HG03558 (cell line): ENCODE measurements around the gene PRKAR2A.

Experiments used
- ATAC-seq: cut with Tn5 transposase; IDR thresholded peaks from one replicate; pipeline ENCODE4 v1.9.1; 2021; ENCODE audit warnings: moderate number of reproducible peaks; ENCODE audit not compliant: unreplicated experiment; ENCODE audit errors: extremely low read depth

PRKAR2A gene

DNA sequence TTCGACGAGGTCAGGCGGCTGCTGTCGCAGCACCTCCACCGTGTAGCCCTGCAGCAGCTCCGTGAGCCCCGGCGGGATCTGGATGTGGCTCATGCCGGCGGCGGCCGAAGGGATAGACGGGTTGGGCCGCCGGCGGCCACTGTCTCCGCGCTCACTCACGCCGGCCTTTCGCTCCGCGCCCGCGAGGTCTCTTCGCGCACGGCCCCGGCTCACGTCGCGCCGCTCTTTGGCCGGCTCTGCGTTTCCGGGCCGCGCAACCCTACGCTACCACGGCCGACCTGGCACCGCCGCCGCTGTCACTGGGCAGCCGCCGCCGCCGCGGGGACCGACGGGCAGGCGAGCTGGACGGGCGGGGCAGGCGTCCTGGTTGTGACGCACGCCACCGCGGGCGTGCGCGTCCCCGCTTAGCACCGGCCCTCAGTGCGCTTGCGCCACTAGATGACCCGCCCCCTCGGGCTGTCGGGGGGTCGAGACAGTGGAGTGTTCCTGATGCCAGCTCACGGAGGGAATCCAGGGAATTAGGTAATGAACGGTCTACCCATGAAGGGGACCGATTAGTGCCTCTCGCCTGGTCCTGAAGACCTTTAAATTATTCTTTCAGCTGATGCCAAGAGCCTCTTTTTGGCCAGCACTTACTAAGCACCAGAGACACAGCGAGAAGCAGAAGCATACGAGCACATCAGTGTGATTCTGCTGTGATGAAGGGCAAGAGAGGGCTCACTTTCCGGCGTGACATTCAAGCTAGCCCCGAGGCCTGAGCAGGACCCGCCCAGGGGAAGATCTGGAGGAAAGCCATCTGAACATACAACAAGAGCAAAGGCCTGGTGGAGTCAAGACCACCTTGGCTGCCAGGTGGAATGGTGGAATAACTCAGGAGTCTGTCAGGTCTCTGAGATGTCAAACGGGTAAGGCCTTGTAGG, at the start of gene PRKAR2A:
Gene PRKAR2A (minus strand): TSS at position 371 of the 920 bp plus-strand sequence. CDS start 278 bp downstream, at position 93.
- ATAC-seq: no peak

DNA sequence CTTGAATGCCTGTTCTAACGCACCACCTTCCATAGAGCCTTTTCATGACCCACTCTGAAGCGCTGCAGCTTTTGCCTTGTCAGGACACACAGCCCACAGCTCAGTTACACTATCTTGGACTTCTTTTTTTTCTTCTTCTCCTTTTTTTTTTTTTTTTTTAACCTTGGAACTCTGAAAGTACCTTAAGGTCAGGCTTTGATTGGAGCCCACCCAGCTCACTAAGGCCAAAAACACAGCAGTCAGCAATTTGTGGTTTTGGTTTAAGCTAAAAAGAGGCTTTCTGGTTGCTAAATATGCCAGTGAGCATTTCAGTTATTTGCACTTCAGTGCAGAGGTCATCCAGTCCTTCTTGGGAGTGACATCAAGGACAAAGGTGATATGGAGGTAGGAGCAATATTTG, 49.3 kb upstream of the PRKAR2A start:
- ATAC-seq: no peak

DNA sequence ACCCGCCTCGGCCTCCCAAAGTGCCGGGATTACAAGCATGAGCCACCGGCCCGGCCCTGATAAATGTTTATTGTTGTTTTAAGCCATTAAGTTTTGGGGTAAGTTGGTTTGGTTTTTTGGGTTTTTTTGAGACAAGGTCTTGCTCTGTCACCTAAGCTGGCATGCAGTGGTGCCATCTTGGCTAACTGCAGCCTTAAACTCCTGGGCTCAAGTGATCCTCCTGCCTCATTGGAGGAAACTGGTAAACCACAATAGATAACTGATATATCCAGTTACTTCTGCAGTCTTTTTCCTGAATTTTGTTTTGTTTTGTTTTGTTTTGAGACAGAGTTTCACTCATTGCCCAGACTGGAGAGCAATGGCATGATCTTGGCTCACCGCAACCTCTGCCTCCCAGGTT, 46.8 kb upstream of the PRKAR2A start:
- no peak for ATAC-seq

DNA sequence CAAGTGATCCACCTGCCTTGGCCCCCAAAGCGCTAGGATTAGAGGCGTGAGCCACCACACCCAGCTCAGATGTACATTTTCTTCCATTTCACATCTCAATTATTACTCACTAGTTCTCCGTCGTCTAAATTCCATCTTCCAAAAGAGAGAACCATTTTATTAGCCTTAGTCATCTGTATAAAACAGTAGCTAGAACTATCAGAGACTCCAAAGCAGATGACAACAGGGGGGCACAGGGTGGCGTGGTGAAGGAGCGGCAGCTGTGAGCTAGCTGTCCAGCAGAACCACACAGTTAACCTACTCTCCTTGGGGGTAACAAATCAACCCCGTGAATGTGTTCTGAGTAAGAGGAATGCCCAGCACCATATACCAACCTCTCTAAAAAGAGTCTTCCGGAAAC, 43.9 kb upstream of the PRKAR2A start:
- ATAC-seq: no peak

DNA sequence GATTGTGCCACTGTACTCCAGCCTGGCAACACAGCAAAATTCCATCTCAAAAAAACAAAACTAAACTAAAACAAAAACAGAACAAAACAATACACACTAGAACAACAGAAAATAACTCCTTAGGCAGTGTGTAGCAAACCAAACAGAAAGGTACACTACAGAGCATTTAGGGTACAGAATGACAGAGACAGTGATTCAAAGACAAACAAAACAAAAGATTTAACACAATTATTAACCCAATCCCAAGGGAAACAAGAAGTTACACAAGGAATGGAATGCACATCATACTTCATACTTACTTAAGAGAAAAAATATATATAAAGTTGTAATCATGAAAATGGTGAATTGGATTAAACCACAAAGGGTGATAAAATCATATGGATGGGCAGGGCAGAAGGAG, 38.1 kb upstream of the PRKAR2A start:
- no peak for ATAC-seq

DNA sequence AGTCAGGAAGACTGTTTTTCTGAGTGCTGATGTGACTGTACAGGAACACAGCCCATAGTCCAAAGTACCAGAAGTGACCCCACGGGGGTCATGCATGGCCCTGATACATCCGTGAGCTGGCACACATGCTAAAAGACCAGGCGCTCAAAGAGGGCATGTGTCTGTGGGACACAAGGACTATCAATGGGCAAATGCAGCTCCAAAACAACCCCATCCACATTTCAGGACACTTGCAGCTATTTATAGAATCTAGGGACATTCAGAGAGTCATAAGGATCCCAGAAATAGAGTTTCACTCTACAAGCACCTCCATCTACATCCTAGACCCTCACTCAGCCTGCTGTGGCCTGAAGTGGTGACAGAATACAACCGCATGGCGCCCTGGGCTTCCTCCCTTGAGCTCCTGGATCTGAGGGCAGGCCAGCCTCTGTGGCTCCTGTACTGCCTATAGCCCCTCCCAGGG, 34.0 kb upstream of the PRKAR2A start:
- no peak for ATAC-seq

DNA sequence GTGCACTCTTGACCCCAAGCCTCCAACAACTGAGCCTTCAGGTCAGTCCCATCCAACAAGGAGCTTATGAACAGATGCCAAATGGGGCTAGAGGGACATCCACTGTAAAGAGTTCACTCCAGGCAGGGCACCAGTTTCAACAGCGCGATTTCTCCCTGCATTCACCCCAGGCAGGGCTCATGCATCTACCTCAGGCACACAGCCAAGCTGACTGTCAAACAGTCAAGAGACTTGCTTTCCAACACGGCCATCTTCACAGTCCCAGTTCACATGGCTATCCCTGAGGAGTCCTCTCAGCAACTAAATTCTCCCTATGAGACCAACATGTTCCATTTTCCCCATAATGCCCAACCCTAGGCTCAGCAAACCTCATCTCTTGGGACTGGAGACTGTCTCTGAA, 33.3 kb upstream of the PRKAR2A start:
- no peak for ATAC-seq

DNA sequence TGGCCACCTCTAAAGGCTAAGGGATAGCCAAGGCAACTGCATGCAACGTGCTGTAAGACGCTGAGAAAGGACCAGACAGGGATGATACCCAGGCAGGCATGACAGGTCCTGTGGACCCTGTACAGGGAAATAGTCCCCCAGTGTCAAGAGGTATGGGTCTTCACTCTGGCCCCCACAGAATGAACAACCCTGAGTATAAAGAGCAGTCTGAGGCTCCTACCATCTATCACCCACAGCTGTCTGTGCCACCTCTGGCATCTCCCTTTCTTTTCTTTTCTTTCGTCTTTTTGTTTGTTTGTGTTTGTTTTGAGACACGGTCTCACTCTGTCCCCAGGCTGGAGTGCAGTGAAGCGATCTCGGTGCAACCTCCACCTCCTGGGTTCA, 32.3 kb upstream of the PRKAR2A start:
- no peak for ATAC-seq

DNA sequence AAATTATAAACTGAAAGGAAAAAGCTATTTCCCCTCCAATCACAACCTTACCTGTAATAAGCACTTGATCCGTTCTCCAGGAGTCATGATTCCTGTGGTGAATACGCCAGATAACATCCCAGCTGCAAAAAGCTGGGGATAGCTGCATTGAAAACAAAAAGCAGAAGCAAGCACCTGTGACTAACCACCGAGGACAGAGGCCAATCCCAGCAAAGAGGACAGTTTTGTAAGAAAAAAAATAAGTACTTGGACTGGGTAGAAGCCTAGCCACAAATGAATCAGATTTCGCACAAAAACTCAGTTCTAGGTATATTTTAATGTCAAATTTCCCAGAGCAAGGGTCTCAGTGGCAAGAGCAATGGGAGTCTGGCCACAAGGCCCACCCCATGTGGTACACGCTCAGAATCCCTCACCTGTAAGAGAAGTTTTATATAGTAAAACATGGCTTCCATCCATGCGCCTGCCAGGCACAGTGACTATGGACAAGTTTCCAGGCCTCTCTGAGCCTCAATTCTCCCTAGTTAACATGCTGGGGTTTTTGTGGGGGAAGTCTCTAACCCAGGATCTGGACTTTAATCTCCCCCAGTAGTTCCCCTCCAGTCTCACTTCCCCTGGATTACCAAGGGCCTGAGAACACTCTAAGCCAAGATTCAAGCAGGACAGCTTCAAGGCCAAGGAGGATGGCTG, 31.8 kb upstream of the PRKAR2A start:
- no peak for ATAC-seq

DNA sequence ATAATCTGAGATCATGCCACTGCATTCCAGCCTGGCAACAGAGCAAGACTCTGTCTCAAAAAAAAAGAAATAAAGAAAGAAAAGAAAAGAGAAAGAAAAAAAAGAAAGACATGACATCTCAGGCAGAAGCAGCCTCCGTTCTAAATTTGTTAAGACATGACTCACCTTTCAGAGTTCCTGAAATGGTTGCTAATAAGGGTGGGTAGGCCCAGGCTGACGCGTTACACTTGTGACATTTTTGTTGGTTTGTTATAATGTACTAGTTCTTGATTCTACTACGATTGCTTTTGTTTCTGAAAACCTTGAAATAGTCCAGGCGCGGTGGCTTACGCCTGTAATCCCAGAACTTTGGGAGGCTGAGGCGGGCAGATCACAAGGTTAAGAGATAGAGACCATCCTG, 30.0 kb upstream of the PRKAR2A start:
- no peak for ATAC-seq

DNA sequence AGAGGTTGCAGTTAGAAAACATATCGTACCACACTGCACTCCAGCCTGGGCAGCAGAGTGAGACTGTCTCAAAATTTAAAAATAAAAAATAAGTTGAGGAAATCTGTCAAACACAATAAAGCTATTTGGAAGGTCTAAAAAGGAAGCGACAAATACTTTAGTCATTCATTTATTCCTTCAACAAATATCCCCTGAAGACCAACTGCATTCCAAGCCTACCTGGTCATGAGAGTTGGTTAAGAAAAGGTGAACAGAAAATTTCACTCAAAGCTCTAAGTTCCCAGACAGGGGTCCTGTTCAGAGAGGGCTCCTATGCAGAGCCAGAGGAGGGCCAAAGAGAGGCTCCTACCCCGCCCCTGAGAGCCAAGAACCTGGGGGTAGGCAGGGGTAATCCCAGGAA, 15.4 kb upstream of the PRKAR2A start:
- ATAC-seq: no peak

DNA sequence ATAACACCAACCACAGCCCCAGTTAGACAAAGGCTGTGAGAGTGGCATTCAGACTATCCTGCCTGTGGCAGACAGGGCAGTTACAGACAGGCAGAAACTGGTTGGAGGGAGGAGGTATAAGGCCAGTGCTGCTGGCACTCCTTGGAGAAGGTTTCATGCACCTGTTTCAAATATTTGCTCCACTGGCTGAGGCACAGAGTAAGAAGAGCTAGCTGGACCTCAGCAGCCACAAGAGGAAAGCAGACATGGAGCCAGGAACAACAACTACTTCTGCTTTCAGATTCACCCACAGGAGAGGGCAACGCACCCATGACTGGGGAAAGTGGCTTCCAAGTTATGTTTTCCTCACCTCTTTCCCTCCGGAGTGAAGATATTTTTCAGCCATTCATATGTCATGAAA, 11.5 kb upstream of the PRKAR2A start:
- ATAC-seq: no peak

DNA sequence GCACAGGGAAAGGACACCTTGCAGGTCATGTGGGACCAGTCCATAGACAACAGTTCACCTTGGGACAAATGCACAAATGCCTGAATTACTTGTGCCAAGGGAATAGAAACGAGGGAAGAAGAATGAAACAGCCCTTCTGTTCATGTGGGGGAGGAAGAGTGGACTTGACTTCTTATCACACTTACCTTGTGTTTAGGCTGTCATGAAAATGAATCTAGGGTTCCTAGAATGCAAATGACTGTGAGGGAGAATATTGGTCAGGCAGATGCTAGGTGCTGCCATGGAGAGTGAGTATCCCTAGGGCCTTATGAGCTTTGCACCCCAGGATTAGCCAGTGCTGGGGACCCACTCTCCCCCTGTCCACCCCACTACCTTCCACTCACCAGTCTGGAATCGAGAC, 11.0 kb upstream of the PRKAR2A start:
- no peak for ATAC-seq

DNA sequence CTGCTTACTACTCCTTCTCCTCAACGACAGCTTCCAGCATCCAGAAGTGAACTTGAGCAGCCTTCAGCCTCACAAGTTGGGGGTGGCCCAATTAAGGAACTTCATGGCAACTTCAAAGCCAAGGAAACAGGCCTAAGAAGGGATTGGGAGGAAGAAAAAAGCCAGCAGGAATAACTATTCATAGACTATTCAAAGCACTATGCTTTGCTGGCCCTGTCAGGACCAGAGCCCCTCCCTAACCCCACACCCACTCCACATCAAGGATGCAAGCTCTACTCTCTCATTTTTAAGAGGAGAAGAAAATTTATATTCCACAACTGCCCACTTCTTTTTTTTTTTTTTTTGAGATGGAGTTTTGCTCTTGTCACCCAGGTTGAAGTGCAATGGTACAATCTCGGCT, 10.0 kb upstream of the PRKAR2A start:
- ATAC-seq: no peak

DNA sequence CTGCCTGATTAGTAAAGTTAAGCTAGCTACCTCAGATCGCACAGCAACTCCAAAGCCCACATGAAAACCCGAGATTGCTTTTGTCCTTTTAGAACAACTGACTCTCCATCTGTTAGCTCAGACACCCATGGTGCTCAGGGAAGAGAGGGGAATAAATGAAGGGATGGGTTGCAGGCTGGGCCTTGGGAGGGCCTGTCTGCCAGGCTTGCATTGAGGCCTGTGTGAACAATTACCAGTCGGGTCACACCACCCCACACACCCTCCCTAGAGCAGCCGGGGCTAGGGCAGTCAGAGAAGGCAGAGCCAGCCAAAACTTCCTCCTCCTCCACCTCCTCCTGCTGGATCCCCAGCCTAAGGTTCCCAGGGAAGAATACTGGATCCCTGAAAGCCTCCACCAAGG, 8.8 kb upstream of the PRKAR2A start:
- no peak for ATAC-seq

DNA sequence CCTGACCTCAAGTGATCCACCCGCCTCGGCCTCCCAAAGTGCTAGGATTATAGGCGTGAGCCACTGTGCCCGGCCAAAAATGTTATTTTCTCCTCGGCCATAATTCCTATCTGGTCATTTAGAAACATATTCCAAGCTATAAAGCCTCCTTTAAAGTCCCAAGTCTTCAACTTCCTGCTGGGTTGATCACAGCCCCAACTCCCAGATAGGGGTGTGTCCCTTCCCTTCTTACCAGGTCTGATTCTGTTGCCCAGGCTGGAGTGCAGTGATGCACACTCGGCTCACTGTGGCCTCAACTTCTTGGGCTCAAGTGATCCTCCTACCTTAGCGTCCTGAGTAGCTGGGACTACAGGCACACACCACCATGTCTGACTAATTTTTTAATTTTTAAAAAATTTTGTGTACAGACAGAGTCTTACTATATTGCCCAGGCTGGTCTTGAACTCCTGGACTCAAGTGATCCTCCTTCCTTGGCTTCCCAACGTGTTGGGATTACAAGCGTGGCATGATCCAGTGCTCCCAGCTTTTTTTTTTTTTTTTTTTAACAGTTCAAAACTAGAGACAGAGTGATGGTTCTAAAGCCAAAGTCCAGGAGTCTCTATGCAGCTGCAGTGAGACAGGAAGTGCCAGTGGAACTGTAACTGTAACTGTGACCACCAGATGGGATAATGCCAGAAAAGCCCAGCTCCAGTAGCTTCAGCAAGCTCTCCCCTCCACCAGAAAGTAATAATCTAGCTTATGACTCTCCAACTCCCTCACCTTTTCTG, 8.2 kb upstream of the PRKAR2A start:
- no peak for ATAC-seq

DNA sequence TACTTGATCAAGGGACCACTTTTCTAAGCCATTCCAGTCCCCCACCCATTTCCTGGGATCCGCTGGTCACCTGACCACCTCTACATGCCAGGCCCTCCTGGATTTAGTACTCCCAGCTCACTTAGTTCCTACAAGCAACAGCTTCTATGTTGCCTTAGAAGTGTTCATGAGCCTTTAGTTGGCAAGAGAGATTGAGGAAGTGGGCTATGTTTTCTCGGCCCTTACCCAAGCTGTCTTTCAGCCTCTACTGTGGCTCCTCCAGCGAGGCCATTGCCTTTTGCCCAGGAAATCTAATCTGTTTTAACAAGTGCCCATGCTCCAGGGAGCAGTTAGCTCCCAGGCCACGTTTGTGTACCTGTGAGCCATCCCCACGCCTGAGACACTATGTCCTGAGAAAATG, 4.5 kb upstream of the PRKAR2A start:
- no peak for ATAC-seq

DNA sequence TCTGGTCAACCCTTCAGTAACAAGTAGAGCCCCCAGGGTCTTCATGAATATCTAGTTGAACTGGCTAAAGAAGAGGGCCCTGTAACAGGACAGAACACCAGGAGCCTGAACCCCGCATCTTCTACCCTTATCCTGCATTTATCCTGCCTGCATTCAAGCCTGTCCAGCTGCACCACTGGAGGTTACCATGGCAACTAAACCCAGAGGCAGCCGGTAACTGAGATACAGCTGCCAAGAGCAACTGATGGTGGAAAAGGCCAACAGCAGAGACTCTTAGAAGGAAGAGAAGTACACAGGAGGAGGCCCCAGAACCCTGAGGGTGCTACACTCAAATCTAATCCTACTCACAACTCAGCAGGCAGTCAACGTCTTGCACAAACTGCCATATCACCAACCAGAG, 3.7 kb upstream of the PRKAR2A start:
- no peak for ATAC-seq

DNA sequence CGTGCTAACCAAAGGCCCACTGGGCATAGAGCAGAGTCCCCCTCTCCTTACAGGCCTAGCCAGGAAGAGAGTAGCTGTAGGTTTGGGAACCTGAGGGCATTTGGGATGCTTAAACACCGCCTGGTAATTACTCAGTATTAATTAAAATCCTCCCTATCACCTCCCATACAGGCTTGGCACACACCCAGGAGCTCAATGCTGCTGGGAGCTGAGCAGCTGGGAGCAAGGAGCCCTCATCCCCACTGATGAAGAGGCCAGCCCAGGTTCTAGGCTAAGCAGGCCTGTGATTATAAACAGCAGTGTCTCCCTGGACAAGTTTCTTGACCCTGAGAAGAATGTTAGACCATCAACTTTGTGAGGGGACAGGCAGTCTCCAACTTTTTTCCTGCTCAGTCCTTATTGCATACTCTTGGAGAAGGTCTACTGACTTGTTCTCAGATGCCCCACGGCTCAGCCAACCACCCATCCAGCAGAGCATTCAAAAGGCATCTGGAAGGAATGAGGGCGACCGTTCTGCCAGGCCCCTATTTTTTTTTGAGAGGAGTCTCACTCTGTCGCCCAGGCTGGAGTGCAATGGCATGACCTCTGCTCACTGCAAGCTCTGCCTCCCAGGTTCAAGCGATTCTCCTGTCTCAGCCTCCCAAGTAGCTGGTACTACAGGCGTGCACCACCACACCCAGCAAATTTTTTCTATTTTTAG, 1.3 kb upstream of the PRKAR2A start:
- no peak for ATAC-seq

DNA sequence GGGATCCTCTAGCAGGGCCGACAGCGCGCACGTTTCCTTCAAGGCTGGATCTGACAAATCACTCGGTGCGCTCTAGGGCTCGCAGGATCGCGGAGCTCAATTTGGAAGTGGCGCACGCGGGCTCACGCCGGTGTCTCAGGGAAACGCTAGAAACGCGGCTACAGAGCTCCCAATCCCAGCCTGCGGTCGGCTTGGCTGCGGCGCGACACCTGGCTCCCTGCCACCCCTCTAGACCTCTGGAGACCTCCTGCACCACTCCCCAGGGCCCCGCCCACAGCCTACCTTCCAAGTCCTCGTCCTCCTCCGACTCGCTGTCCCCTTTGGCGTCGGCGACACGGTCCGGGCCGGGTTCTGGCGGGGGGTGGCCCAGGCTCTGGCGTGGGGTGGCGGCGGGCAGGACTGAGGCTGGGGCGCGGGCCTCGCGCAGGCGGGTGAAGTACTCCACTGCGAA, 596 bp downstream of the PRKAR2A start:
- ATAC-seq: no peak
